HFF-Myc (cell line): ENCODE data around the gene A4GALT.

Source experiments
- DNase-seq: peaks from one replicate; pipeline ENCODE4 v3.0.0-alpha.2; 2011; ENCODE audit warnings: low read depth; ENCODE audit errors: extremely low read depth
- H3K4me3 ChIP-seq: replicated peaks from 2 replicates; pipeline ENCODE4 v1.5.1; 2011; ENCODE audit warnings: low read depth, mild to moderate bottlenecking, control low read depth, low read length
- TF ChIP-seq, protein P1 (sequence below): IDR thresholded peaks from 2 replicates; pipeline ENCODE4 v1.5.1; 2012; ENCODE audit warnings: mild to moderate bottlenecking, low read depth, low read length, control low read depth; ENCODE audit errors: missing control alignments

The A4GALT gene

DNA sequence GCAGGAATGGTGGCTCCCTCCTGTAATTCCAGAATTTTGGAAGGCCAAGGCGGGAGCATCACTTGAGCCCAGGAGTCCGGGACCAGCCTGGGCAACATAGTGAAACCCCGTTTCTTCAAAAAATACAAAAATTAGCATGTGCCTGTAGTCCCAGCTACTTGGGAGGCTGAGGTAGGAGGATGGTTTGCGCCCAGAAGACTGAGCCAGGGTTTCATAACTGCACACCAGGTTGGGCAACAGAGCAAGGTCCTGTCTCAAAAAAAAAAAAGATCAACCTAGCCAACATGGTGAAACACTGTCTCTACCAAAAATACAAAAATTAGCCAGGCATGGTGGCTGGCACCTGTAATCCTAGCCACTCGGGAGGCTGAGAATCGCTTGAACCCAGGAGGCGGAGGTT, 6.4 kb downstream of the A4GALT start:
- no peak overlapping the region for H3K4me3 ChIP-seq
- TF ChIP-seq, protein P1, sequence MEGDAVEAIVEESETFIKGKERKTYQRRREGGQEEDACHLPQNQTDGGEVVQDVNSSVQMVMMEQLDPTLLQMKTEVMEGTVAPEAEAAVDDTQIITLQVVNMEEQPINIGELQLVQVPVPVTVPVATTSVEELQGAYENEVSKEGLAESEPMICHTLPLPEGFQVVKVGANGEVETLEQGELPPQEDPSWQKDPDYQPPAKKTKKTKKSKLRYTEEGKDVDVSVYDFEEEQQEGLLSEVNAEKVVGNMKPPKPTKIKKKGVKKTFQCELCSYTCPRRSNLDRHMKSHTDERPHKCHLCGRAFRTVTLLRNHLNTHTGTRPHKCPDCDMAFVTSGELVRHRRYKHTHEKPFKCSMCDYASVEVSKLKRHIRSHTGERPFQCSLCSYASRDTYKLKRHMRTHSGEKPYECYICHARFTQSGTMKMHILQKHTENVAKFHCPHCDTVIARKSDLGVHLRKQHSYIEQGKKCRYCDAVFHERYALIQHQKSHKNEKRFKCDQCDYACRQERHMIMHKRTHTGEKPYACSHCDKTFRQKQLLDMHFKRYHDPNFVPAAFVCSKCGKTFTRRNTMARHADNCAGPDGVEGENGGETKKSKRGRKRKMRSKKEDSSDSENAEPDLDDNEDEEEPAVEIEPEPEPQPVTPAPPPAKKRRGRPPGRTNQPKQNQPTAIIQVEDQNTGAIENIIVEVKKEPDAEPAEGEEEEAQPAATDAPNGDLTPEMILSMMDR: no peak
- no peak for DNase-seq

DNA sequence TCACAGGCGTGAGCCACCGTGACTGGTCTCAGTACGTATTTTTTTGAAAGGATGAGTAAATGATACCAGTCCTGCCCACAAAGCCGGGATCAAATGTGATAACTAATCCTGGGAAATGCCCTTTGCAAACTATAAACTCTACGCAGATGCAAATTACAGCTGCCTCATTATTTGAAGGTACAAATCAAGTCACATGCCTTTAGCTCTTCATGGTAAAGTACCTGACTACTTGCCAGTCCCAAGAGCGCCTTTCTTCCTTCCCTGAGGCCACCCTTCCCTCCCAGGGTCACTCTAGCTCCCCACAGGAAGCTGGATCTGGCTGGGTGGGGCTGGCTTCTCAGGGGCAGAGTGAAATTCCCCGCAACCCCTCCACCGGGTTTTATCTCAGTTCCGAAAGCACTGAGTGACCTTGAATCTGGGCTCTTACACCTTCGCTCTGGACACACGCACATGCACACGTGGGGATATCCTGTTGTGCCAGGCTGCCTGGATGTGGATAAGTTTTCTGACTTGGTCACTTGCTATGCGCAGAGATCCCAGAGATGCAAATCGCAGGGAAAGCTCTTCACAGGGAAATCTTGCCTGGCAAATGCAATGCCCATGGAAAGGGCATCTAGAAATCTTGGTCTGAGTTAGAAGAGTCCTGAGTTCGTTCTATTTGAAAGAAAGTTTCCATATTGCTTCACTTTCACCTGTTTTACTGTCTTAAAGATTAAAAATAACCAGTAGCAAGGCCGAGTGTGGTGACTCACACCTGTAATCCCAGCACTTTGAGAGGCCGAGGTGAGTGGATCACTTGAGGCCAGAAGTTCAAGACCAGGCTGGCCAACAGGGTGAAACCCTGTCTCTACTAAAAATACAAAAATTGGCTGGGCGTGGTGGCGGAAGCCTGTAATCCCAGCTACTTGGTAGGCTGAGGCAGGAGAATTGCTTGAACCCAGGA, 8.5 kb downstream of the A4GALT start:
- TF ChIP-seq, protein P1: no peak
- no peak for DNase-seq
- no peak overlapping the region for H3K4me3 ChIP-seq

DNA sequence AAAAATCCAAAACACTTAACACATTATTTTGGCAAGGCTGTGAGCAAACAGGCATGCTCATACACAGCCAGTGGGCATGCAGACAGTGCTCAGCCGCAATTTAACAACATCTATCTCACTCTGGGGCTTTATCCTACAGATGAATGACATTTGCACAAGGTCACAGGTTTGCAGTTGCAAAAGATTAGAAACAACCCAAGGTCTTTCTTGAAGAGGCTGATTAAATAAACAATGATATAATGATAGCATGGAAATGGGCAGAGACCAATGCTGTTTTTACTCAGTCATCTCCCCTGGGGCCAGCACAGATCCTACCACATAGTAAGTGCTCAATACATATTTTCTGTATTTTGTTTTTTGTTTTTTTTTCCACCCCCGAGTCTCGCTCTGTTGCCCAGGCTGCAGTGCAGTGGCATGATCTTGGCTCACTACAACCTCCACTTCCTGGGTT, 9.4 kb downstream of the A4GALT start:
- no peak for DNase-seq
- TF ChIP-seq, protein P1: no peak
- no peak overlapping the region for H3K4me3 ChIP-seq

DNA sequence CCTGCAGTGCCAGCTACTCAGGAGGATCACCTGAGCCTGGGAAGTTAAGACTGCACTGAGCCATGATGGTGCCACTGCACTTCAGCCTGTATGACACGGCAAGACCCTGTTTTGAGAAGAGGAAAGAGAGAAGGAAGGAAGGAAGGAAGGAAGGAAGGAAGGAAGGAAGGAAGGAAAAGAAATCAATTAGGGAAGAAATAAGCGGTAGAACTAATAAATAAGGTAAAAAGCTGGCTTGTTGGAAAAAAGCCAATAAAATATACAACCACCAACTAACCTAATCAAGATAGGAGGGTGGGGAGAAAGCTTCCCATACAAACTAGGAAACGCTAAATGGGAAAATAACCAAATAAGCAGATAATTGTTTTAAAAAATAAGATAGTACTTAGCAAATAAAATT, 12.3 kb downstream of the A4GALT start:
- DNase-seq: no peak
- TF ChIP-seq, protein P1: no peak
- H3K4me3 ChIP-seq: no peak overlapping the region

DNA sequence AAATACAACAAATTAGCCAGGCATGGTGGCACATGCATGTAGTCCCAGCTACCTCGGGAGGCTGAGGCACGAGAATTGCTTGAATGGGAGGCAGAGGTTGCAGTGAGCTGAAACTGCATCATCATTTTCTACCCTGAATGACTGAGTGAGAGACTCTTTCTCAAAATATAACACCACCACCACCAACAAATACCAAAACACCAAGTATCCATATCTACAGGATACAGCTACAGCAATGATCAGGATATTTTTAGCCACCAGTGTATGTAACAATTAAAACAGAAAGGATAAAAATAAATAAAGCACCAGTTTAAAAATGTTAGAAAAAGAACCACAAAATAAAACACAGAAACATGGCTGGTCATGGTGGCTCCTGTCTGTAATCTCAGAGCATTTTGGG, 13.2 kb downstream of the A4GALT start:
- TF ChIP-seq, protein P1: no peak
- no peak for DNase-seq
- H3K4me3 ChIP-seq: no peak overlapping the region

DNA sequence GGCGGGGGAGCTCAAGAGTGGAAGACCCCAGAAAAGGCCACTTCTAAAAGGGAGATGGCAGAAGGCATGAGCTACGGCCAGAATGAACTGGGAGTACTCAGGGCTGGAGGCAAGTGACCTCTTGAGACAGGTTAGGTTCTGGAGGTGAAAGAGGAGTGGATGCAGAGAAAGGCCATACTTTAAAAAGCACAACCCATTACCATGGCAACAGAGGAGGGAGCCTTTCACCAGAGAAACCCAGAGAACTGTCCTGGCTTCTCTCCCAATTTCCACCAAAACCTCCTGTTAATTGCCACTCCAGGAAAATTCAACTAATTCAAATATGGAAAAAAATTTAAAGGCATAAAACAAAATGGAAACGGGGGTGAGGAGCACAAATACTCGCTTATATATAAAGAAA, 15.8 kb downstream of the A4GALT start:
- no peak for DNase-seq
- no peak overlapping the region for H3K4me3 ChIP-seq
- TF ChIP-seq, protein P1: no peak
